GM03348 (cell line): Measurements from ENCODE around the gene PLIN5.

Source experiments
- DNase-seq: peaks from one replicate; pipeline ENCODE4 v3.0.0; 2012; ENCODE audit warnings: low spot score

PLIN5 gene

GRCh38 chr19:4521888-4522242, 13.2 kb downstream of the PLIN5 start:
- no peak for DNase-seq

DNA sequence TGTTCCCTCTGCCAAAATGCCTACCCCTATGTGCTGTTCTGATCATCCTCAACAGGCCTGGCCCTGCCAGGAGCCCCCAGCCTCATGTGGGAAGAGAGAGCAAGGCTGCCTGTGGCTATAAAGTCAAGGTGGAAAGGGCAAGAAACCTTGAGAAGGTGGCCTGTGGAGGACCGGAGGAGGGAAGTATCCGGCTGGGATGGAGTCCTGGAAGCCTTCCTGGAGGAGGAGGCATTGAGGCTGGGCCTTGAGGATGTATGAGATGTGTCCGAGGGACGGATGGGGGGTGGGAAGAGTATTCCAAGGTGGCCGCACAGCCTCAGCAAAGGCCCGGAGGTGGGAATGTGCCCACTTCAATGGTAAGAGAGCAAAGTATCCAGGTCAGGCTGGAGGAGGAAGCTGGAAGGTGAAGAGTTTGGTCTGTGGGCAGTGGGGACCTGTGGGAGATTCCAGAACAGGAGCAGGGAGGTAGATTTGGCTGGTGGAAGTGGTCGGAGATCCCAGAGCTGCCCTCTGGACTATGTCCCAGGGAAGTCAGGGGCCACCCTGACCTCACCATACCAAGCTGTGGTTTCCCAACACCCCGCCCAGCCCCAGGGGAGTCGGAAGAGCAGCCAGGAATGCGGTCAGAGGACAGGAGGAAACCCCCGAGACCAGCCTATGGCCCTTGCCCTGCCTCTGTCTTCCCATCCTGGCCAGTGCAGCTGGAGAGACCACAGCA, 13.7 kb downstream of the PLIN5 start:
- DNase-seq = peak; percentile 43

DNA sequence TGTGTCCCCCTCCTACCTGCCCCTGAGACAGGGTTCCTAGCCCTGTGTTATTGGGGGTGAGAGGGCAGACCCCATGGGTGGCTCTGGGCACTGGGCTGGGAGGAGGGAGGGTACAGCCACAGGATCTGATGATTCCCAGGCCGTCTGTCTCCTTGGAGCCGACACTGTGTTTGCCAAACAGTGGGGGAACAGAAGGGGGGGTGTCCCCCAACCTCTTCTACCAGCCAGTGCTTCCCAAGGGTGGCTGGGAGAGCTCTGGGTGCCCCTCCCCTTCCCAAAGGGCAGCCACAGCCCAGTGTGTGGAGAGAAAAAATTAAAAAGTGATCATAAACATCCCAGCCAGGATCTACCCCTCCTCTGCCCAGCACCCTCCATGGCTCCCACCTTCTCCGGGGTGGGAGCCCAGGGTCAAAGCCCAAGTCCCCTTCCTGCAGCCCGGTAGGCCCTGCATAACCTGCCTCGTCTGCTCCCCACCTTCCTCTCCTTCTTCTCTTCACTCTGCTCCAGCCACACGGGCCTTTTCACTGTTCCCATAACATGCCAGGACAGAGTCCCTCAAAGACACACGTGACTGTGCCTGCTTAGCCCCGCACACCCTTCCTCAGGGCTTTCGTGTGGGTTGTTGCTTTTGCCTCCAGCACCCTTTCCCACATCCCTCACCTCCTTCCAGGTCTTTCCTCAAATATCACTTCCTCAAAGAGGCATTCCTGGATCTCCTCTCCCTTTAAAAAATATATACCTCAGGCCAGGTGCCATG, 15.3 kb downstream of the PLIN5 start:
- DNase-seq = no peak

GRCh38 chr19:4519172-4519496, 15.9 kb downstream of the PLIN5 start:
- DNase-seq = no peak

DNA sequence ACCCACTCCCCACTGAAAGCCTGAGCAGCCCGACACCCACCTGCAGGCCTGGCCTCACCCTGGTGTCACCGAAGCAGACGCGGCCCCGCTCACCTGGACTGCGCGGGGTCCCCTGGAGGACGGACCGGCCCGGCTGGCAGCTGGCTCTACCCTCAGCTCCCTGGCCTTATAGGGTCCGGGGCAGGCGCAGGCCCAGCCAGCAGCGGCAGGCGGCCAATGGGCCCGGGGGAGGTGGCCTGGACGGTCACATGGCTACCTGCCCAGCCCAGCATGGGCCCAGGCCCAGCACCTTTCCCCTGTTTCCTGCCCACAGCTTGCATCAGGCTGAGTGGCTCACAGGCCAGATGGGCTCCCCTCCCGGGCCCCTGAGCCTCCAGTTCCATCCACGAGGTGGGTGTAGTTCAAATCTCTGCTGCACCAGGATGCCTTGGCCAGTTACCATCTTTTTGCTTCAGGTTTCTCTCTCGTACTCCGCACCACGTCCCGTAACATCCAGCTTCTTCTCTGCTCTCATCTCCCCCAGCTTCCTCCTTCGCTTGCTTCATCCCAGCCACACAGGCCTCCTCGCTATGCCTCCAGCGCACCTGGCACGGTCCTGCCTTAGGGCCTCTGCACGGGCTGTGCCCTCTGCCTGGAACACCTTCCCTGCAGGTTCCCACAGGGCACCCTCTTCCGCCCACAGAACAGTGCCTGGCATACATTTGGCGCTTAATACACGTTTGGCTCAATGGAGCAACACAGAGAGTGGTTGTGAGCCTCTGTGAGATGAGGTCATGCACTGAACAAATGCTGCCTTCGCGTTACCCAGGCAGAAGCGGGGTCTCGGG, 16.5 kb downstream of the PLIN5 start, which contains the start of gene PLIN4:
Gene PLIN4, minus strand, starts transcription at position 142 of the 827 bp plus-strand sequence. CDS start 214 bp downstream, outside the sequence.
- peak; percentile 60 for DNase-seq

DNA sequence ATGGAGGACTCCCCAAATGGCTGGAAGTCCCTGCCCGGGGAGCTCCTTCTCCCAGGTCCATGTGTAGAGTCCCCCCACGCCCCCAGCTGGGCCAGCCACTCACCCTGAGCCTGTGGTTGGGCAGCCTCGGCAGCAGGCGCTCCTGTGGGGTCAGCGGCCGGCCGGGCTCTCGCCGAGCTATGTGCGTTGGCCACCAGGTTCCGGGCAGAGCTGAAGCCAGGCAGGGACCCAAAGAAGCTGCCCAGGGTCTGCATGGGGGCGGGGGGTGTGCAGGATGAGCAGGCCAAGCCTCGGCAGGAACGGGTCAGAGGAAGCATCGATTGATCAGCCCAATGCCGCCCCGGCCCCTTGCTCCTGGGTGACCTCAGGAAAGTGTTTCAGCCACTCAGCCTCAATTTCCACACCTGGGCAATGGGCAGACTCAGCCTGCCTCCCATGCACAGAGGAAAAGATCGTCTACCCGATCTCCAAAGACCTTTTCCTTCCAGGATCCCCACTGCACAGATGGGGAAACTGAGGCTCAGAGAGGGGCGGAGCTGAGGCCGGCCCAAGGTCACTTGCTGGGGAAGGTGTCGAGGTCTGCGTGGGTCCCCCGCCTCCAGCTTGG, 17.5 kb downstream of the PLIN5 start:
- no peak for DNase-seq

- DNase-seq = no peak
Measured at GRCh38 chr19:4516939-4517300, 18.1 kb downstream of the PLIN5 start.

DNA sequence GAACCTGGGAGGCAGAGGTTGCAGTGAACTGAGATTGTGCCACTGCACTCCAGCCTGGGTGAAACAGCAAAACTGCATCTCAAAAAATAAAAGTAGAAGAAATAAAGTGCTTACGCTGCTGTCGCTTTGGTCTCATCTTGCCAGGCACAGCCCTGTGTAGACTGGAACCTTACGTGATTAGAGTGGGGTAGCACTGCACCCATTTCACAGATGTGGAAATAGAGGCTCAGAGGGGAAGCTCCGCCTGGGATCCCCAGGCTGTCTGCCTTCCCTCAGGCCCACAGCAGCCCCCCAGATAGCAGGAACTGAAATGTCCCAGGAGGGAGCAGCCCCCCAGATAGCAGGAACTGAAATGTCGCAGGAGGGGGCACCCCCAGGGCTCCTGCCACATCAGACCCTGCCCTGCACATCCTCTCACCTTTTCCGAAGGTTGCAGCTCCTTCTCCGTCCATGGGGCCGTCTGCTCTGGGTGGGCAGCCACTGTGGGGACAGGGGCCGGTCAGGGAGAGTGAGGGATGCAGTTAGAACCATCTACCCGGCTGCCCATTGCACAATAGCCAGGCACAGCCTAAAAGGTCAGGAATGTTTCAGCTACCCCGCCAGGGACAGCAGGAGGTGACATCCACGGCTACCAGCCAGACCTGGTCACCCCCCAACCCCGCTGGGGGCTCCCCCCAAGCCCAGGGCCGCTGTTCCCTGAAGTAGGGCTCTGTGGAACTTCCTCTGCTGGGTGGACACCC, 18.7 kb downstream of the PLIN5 start:
- DNase-seq = no peak

DNA sequence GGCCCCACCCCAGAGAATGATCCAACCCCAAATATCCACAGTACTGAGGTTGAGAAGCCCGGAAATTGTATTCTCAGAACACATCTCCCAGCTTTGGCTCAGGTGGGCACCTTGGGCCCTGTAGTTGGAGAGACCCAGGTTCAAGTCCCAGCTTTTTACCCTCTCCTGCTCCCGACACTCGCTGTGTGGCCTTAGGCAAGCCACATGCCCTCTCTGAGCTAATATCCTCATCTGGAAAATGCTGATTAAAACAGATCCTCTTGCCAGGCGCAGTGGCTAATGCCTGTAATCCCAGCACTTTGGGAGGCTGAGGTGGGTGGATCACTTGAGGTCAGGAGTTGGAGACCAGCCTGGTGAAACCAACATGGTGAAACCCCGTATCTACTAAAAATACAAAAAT, 19.3 kb downstream of the PLIN5 start:
- no peak for DNase-seq

DNA sequence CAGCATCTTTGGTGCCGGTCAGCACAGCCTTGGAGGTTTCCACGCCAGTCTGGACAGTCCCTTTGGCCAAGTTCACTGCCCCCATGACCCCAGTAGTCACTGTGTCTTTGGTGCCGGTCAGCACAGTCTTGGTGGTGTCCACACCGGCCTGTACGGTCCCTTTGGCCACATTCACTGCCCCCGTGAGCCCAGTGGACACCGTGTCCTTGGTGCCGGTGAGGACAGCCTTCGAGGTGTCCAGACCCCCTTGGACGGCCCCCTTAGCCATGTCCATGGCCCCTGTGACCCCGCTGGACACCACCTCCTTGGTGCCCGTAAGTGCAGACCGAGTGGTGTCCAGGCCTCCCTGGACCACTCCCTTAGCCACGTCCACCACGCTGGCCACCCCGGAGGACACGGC, 21.8 kb downstream of the PLIN5 start:
- DNase-seq = no peak

DNA sequence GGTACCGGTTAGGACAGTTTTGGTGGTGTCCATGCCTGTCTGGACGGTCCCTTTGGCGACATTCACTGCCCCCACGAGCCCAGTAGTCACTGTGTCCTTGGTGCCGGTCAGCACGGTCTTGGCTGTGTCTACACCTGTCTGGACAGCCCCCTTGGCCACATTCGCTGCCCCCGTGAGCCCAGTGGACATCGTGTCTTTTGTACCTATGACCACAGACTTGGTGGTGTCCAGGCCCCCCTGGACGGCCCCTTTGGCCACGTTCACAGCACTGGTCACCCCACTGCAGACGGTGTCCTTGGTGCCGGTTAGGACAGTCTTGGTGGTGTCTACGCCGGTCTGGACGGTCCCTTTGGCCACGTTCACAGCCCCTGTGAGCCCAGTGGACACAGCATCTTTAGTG, 23.0 kb downstream of the PLIN5 start:
- DNase-seq = no peak

- DNase-seq = no peak
Measured at GRCh38 chr19:4511300-4512054, 23.5 kb downstream of the PLIN5 start.

DNA sequence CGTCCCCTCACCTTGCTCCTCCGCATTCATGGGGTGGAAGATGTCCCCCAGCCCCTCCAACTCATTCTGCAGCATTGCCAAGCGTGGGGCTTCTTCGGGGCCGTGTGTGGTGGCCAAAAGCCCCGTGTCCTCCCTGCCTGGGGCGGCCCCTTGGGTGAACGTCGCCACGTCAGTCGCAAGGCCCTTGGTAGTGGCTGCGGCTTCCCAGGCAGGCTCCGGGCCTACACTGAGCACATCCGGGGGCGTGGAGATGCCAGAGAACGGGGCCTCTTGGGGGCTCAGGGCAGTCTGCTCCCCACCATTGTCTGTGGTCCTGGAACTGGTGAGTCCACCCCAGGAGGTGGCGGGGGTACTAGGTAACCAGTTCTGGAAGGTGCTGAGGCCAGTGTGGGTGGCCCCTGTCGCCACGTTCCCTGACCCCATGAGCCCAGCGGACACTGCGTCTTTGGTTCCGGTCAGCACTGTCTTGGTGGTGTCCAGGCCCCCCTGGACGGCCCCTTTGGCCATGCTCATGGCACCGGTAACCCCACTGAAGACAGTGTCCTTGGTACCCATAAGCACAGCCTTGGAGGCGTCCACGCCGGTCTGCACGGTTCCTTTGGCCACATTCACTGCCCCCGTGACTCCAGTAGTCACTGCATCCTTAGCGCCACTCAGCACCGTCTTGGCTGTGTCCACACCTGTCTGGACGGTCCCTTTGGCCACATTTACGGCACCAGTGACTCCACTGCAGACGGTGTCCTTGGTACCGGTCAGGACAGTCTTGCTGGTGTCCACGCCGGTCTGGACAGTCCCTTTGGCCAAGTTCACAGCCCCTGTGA, 24.4 kb downstream of the PLIN5 start:
- no peak for DNase-seq

GRCh38 chr19:4508698-4509097, 26.3 kb downstream of the PLIN5 start:
- DNase-seq = no peak

DNA sequence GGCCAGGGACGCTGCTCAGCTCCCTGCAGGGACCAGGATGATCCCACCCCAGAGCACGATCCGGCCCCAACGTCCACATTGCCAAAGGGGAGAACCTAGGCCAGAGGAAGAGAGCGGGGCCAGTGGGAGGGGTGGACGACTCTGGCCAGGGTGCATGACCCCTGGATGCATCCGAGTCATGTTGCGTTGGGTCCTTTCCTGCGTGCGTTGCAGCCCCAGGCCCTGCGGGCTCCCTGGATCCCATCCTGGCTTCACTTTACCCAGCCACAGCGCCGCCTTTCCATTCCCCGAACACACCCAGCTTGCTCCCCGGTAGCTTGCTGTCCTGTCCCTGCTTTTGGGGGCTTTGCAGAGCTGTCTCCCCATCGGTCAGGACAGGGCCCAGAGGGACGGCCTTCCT, 27.2 kb downstream of the PLIN5 start:
- no peak for DNase-seq

DNA sequence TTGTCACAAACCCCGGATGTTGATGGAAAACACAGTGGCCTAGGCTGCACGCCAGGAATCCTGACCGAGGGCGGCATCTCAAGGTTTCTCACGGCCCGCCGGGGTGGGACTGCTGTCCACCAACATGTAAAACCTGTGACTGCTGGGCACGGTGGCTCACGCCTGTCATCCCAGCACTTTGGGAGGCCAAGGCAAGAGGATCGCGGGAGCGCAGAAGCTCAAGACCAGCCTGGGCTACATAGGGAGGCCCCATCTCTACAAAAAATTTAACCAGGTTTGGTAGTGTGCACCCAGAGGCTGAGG, 27.9 kb downstream of the PLIN5 start:
- DNase-seq = no peak

GRCh38 chr19:4506449-4507149, 28.4 kb downstream of the PLIN5 start:
- peak; percentile 58 for DNase-seq

DNA sequence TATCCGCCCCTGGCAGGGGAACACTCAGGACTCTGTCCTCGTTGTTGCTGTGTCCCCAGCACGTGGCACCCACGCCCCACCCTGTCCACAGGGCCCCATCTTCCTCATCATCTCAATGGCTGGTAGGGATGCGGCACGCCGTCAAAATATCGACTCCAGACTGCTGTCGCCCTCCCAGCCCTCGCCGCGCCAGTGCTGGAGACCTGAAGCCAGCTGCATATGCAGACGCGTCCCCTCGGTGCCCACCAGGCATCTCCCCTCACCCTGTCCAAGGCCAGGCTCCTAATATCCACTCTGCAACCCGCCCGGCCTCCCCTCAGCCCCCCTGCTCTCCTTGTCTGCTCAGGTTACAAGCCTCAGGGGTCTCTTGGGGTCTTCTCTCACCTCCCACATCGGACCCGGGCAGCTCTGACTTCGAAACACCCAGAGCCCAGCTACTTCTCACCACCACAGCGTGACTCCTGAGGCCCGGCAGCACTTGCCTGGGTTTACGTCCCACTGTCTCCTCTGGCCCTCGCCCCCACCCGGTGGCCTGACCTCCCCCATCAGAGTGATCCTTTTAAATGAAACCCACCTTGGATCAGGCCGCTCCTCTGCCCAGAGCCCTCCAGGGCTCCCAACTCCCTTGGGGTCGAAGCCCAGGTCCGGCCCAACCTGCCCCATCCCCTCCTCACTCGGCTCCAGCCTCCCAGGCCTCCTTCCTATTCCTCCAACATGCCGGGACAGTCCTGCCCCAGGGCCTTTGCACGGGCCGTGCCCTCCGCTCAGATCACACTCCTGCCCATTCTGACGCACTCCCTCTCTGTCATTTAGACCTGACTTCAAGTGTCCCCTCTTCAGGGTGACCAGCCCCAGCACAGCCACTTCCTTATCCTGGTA, 29.2 kb downstream of the PLIN5 start:
- no peak for DNase-seq
